T-helper 1 cell treated with Interleukin-12 subunit alpha and Interleukin-12 subunit beta and Interleukin-4 antibody, amounts not matched to agents 30 ng/mL and 1 ng/mL, for 36 hours (primary cell): ENCODE results near the gene FBLIM1. TPM values are rescaled to one million over a fixed set of nuclear protein-coding genes. Genes with fewer than 3 reads are reported as not detected.
"Not testable (repeated sequence)": the region's sequence is repeated elsewhere in the genome, so short reads cannot be mapped to it uniquely, and the experiment has no call there.

Source experiments
- intact Hi-C: fragments of 100-400 bp; cut with micrococcal nuclease; formaldehyde crosslinking; loops from one replicate; pipeline ENCODE4 v1.15.1; 2024
- total RNA-seq: library from RNA; stranded (reverse); gene quantifications from 2 replicates; pipeline ENCODE4 v1.2.3, GENCODE V29; 2022

Gene FBLIM1
- total RNA-seq, 1 donor from 2014 or later: not detected

- intact Hi-C loops: not testable (repeated sequence)
Measured at GRCh38 chr1:15807549-15807948, 49.0 kb downstream of the FBLIM1 start, which contains the start of gene UQCRHL. TSS of gene UQCRHL (minus strand) at chr1:15807649. CDS start at chr1:15807649, 0 bp downstream.

GRCh38 chr1:15808955-15809354 lies 50.4 kb downstream of the FBLIM1 start:
- intact Hi-C loops: no loop called here

GRCh38 chr1:15810073-15810472 lies 51.5 kb downstream of the FBLIM1 start:
- intact Hi-C loops: no loop called here

GRCh38 chr1:15816674-15817073 lies 58.1 kb downstream of the FBLIM1 start:
- intact Hi-C loops: no loop called here

- intact Hi-C loops: no loop called here
Measured at GRCh38 chr1:15820478-15820877, 61.9 kb downstream of the FBLIM1 start.

- intact Hi-C loops: no loop called here
Measured at GRCh38 chr1:15825800-15826199, 67.2 kb downstream of the FBLIM1 start.

- intact Hi-C loops: no loop called here
Measured at GRCh38 chr1:15826810-15827507, 68.4 kb downstream of the FBLIM1 start.

GRCh38 chr1:15827567-15827966 lies 69.0 kb downstream of the FBLIM1 start:
- intact Hi-C loops: not testable (repeated sequence)

- intact Hi-C loops: not testable (repeated sequence)
Measured at GRCh38 chr1:15828931-15829330, 70.3 kb downstream of the FBLIM1 start.

GRCh38 chr1:15830258-15830657 lies 71.7 kb downstream of the FBLIM1 start:
- intact Hi-C loops: loop anchor here (10.0 kb wide), 3 partner anchors 615 to 1075 kb away; partner anchors contain the start of genes NECAP2 and RNU1-1

GRCh38 chr1:15833069-15833679 lies 74.6 kb downstream of the FBLIM1 start:
- intact Hi-C loops: loop anchor here (1.0 to 10.0 kb wide), 6 partner anchors 18 to 1072 kb away; partner anchors contain the start of genes NECAP2 and RNU1-1

GRCh38 chr1:15833842-15834405 lies 75.3 kb downstream of the FBLIM1 start:
- intact Hi-C loops: loop anchor here (1.0 to 10.0 kb wide), 11 partner anchors 19 to 1071 kb away; partner anchors contain the start of genes CPLANE2, NECAP2, RNU1-1 and SZRD1

- intact Hi-C loops: loop anchor here (1.0 to 10.0 kb wide), 11 partner anchors 13 to 1070 kb away; partner anchors contain the start of genes CPLANE2, NECAP2, RNU1-1 and SPEN
Measured at GRCh38 chr1:15834406-15835204, 76.0 kb downstream of the FBLIM1 start.

- intact Hi-C loops: loop anchor here (1.0 to 10.0 kb wide), 6 partner anchors 12 to 1070 kb away; partner anchors contain the start of genes NECAP2, RNU1-1 and SPEN
Measured at GRCh38 chr1:15835205-15835740, 76.7 kb downstream of the FBLIM1 start.

- intact Hi-C loops: loop anchor here (1.0 to 10.0 kb wide), 7 partner anchors 11 to 1069 kb away; partner anchors contain the start of genes DDI2, NECAP2, RNU1-1 and SPEN
Measured at GRCh38 chr1:15835741-15836510, 77.3 kb downstream of the FBLIM1 start.

Other genes with a start within 250 kb of the FBLIM1 start
- 26.0 and 27.1 TPM in 2 replicates for gene CASP9, start 234.6 kb upstream of the FBLIM1 start, total RNA-seq
- gene DNAJC16, start 231.9 kb upstream of the FBLIM1 start, total RNA-seq: 21.6 and 26.3 TPM in 2 replicates
- gene AGMAT, start 173.7 kb upstream of the FBLIM1 start, total RNA-seq: 18.3 TPM in 2 replicates
- gene DDI2, start 141.3 kb upstream of the FBLIM1 start, total RNA-seq: 36.3 and 39.6 TPM in 2 replicates
- gene PLEKHM2, start 74.5 kb upstream of the FBLIM1 start, total RNA-seq: 65.1 and 72.1 TPM in 2 replicates
- 1.6 and 2.6 TPM in 2 replicates for gene SLC25A34, start 22.5 kb upstream of the FBLIM1 start, total RNA-seq
- gene TMEM82, start 16.3 kb upstream of the FBLIM1 start, total RNA-seq: not detected in 2 replicates
- 1.2 and 1.4 TPM in 2 replicates for gene UQCRHL, start 48.9 kb downstream of the FBLIM1 start, total RNA-seq
- gene SPEN, start 88.9 kb downstream of the FBLIM1 start, total RNA-seq: 67.3 and 68.4 TPM in 2 replicates
- gene ZBTB17, start 217.3 kb downstream of the FBLIM1 start, total RNA-seq: 55.2 and 56.5 TPM in 2 replicates
- gene SRARP, start 245.4 kb downstream of the FBLIM1 start, total RNA-seq: not detected in 2 replicates